H9 (cell line): ENCODE measurements around the gene L1CAM. TPM values are rescaled to one million over a fixed set of nuclear protein-coding genes. Genes with fewer than 3 reads are reported as not detected.

Experiments
- DNase-seq: peaks from one replicate; pipeline ENCODE4 v3.0.0-alpha.2; 2017
- H2AFZ ChIP-seq: one replicate; pipeline ENCODE4 v1.6.1; 2013; ENCODE audit warnings: mild to moderate bottlenecking, low read length, control low read depth, moderate library complexity
- H2AK5ac ChIP-seq: 2 replicates; pipeline ENCODE4 v1.6.1; 2013; ENCODE audit warnings: low read length, control low read depth, mixed read lengths; ENCODE audit not compliant: insufficient read length
- H2BK120ac ChIP-seq: one replicate; pipeline ENCODE4 v1.6.1; 2013; ENCODE audit warnings: low read depth, mild to moderate bottlenecking, low read length, control low read depth, inconsistent platforms; ENCODE audit not compliant: poor library complexity, severe bottlenecking
- H2BK12ac ChIP-seq: 2 replicates; pipeline ENCODE4 v1.6.1; 2013; ENCODE audit warnings: low read length, control low read depth, mixed read lengths, low read depth; ENCODE audit not compliant: insufficient read length
- H2BK15ac ChIP-seq: 2 replicates; pipeline ENCODE4 v1.6.1; 2013; ENCODE audit warnings: low read depth, low read length, control low read depth
- H2BK20ac ChIP-seq: one replicate; pipeline ENCODE4 v1.6.1; 2013; ENCODE audit warnings: low read depth, mild to moderate bottlenecking, low read length, control low read depth, inconsistent platforms; ENCODE audit not compliant: poor library complexity, severe bottlenecking
- H2BK5ac ChIP-seq: 2 replicates; pipeline ENCODE4 v1.6.1; 2013; ENCODE audit warnings: low read length, control low read depth, mixed read lengths; ENCODE audit not compliant: insufficient read length
- H3K14ac ChIP-seq: 2 replicates; pipeline ENCODE4 v1.6.1; 2013; ENCODE audit warnings: low read length, control low read depth; ENCODE audit not compliant: insufficient read depth
- H3K18ac ChIP-seq: 2 replicates; pipeline ENCODE4 v1.6.1; 2013; ENCODE audit warnings: low read depth, mild to moderate bottlenecking, mixed read lengths, low read length, control low read depth; ENCODE audit not compliant: insufficient read length
- H3K23ac ChIP-seq: 2 replicates; pipeline ENCODE4 v1.6.1; 2013; ENCODE audit warnings: low read length, control low read depth, mixed read lengths, low read depth; ENCODE audit not compliant: insufficient read length
- H3K23me2 ChIP-seq: 2 replicates; pipeline ENCODE4 v1.6.1; 2013; ENCODE audit warnings: low read depth, mild to moderate bottlenecking, mixed read lengths, low read length, control low read depth; ENCODE audit not compliant: insufficient read length, poor library complexity, severe bottlenecking
- H3K27ac ChIP-seq: 2 replicates; pipeline ENCODE4 v1.5.1; 2013; ENCODE audit warnings: low read length, control low read depth, mixed read lengths, low read depth; ENCODE audit not compliant: insufficient read length
- H3K27me3 ChIP-seq: 2 replicates; pipeline ENCODE4 v1.6.1; 2013; ENCODE audit warnings: low read length, control low read depth, inconsistent platforms; ENCODE audit not compliant: insufficient read depth
- H3K4ac ChIP-seq: 2 replicates; pipeline ENCODE4 v1.6.1; 2013; ENCODE audit warnings: low read depth, mild to moderate bottlenecking, control low read depth, inconsistent platforms, low read length, moderate library complexity
- H3K4me1 ChIP-seq: 2 replicates; pipeline ENCODE4 v1.6.1; 2013; ENCODE audit warnings: low read length, control low read depth, inconsistent platforms; ENCODE audit not compliant: insufficient read depth
- H3K4me2 ChIP-seq: 2 replicates; pipeline ENCODE4 v1.6.1; 2013; ENCODE audit warnings: low read length, control low read depth, mixed read lengths; ENCODE audit not compliant: insufficient read length, insufficient read depth
- H3K56ac ChIP-seq: 2 replicates; pipeline ENCODE4 v1.6.1; 2013; ENCODE audit warnings: low read depth, mild to moderate bottlenecking, mixed read lengths, low read length, control low read depth; ENCODE audit not compliant: insufficient read length
- H3K79me1 ChIP-seq: 2 replicates; pipeline ENCODE4 v1.6.1; 2013; ENCODE audit warnings: low read depth, mild to moderate bottlenecking, moderate library complexity, low read length, control low read depth, inconsistent platforms; ENCODE audit not compliant: insufficient read depth, poor library complexity, severe bottlenecking
- H3K79me2 ChIP-seq: 2 replicates; pipeline ENCODE4 v1.6.1; 2013; ENCODE audit warnings: low read length, control low read depth, inconsistent platforms; ENCODE audit not compliant: insufficient read depth
- H3K9ac ChIP-seq: 2 replicates; pipeline ENCODE4 v1.6.1; 2013; ENCODE audit warnings: low read length, control low read depth, mixed read lengths; ENCODE audit not compliant: insufficient read length; ENCODE audit errors: extremely low read depth
- H3K9me3 ChIP-seq: one replicate; pipeline ENCODE4 v1.6.1; 2013; ENCODE audit warnings: low read depth, low read length, inconsistent platforms; ENCODE audit not compliant: control insufficient read depth
- H3T11ph ChIP-seq: one replicate; pipeline ENCODE4 v1.6.1; 2013; ENCODE audit warnings: mild to moderate bottlenecking, low read length, control low read depth, inconsistent platforms
- H4K20me1 ChIP-seq: one replicate; pipeline ENCODE4 v1.6.1; 2013; ENCODE audit not compliant: control insufficient read depth, insufficient read length, insufficient read depth
- H4K5ac ChIP-seq: 2 replicates; pipeline ENCODE4 v1.6.1; 2013; ENCODE audit warnings: low read depth, mild to moderate bottlenecking, mixed read lengths, low read length, control low read depth; ENCODE audit not compliant: insufficient read length
- H4K8ac ChIP-seq: replicated peaks from 2 replicates; pipeline ENCODE4 v1.6.1; 2013; ENCODE audit warnings: low read length, control low read depth, mixed read lengths, low read depth; ENCODE audit not compliant: insufficient read length
- H4K91ac ChIP-seq: 2 replicates; pipeline ENCODE4 v1.6.1; 2013; ENCODE audit warnings: low read depth, mild to moderate bottlenecking, moderate library complexity, mixed read lengths, low read length, control low read depth; ENCODE audit not compliant: insufficient read length
- H3K27ac Mint-ChIP-seq, 3 experiments: 2 replicates in 2 of 3; 3 replicates in 1 of 3; pipeline ENCODE4 v1.8.0; 2020 to 2021; ENCODE audit warnings: mixed read lengths in 3 of 3, mild to moderate bottlenecking in 1 of 3, moderate library complexity in 1 of 3
- H3K27me3 Mint-ChIP-seq: 2 replicates; pipeline ENCODE4 v1.8.0; 2021; ENCODE audit warnings: low read depth, mild to moderate bottlenecking, moderate library complexity, mixed read lengths
- H3K36me3 Mint-ChIP-seq, 3 experiments: 2 replicates in 2 of 3; 3 replicates in 1 of 3; pipeline ENCODE4 v1.8.0; 2020 to 2021; ENCODE audit warnings: low read depth in 3 of 3, mixed read lengths in 3 of 3; ENCODE audit not compliant: insufficient read depth in 1 of 3
- H3K4me1 Mint-ChIP-seq, 2 experiments: 2 replicates each; pipeline ENCODE4 v1.8.0; 2020; ENCODE audit warnings: mixed read lengths in 2 of 2
- H3K4me3 Mint-ChIP-seq, 2 experiments: 2 replicates in 1 of 2; 3 replicates in 1 of 2; pipeline ENCODE4 v1.8.0; 2020 to 2021; ENCODE audit warnings: mild to moderate bottlenecking in 2 of 2, mixed read lengths in 2 of 2, moderate library complexity in 1 of 2
- H3K9me3 Mint-ChIP-seq, 2 experiments: 2 replicates in 1 of 2; 3 replicates in 1 of 2; pipeline ENCODE4 v1.8.0; 2020; ENCODE audit warnings: mild to moderate bottlenecking in 2 of 2, mixed read lengths in 2 of 2, moderate library complexity in 1 of 2
- CTCF ChIP-seq: fragments of 200-600 bp; sonication (generic); conservative IDR thresholded peaks from 3 replicates; pipeline ENCODE4 v1.8.0; 2021; ENCODE audit warnings: antibody characterized with exemption, mild to moderate bottlenecking
- WGBS: extraction: QIAGEN DNeasy Blood & Tissue Kit; methylation state at CpG from one replicate; pipeline ENCODE4 v1.1.7; 2013; ENCODE audit warnings: missing lambda C conversion rate, low lambda C conversion rate, mixed read lengths; ENCODE audit not compliant: insufficient read length; ENCODE audit errors: extremely low coverage; 5-methylcytosine and 5-hydroxymethylcytosine counted together
- total RNA-seq: library from RNA; stranded (reverse); gene quantifications from 2 replicates; pipeline ENCODE4 v1.2.1, GENCODE V29; 2021

The L1CAM gene
- total RNA-seq, 1 experiment from 2014 or later: 22.7 TPM

DNA sequence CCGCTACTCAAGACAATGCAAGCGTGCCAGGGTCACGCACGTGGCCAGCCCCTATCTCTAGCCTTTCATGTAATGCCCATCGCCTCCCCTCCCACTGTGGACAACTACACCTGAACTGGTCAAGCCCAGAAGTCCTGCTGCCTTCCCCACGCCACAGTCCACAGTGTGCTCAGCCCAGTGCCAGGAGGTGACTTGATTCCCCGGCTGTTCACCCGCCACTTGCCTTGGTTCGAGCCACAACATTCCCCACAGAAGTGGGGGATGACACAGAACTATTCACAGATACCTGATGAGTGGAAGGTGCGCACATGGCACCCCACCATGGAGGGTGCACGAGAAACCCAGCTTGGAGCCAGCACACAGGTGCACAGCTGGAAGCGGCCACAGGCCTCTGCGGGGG, 33.3 kb upstream of the L1CAM start:
- Histone ChIP-seq H4K8ac (no peak overlapping the region), H3K23me2 (peaks cover 3% of the 10 kb centered on the region), H3K4ac (no peak overlapping the region), H3K9ac (no peak overlapping the region), H3K23ac (no peak overlapping the region), H4K20me1 (no peaks in the 10 kb centered on the region), H3K79me2 (no peaks in the 10 kb centered on the region), H2BK120ac (no peak overlapping the region), H2BK5ac (no peak overlapping the region), H3K56ac (no peak overlapping the region), H2BK12ac (no peak overlapping the region), H3K27me3 (no peaks in the 10 kb centered on the region), H2AK5ac (no peak overlapping the region), H2BK15ac (no peak overlapping the region), H3K4me2 (no peak overlapping the region), H4K91ac (no peak overlapping the region), H3K79me1 (no peaks in the 10 kb centered on the region), H3K18ac (no peak overlapping the region), H3K27ac (no peak overlapping the region), H3K9me3 (peaks cover 25% of the 10 kb centered on the region), H3T11ph (no peak overlapping the region), H3K4me1 (no peaks in the 10 kb centered on the region), H3K14ac (no peak overlapping the region; the same call in 1 of the 2 replicates), H4K5ac (no peak overlapping the region), H2AFZ (no peak overlapping the region), H2BK20ac (no peak overlapping the region)
- H3K27me3 Mint-ChIP-seq: no peaks in the 10 kb centered on the region; the same call in none of the 2 replicates
- WGBS: no CpG with 5 or more reads among the region's 13 CpGs
- peaks cover 7 to 8% of the 10 kb centered on the region in 2 experiments; a peak in 2 of 4 replicates for H3K4me1 Mint-ChIP-seq
- H3K9me3 Mint-ChIP-seq: peaks cover 64 to 78% of the 10 kb centered on the region in 2 experiments
- H3K36me3 Mint-ChIP-seq: peaks cover 18 to 41% (median 25%) of the 10 kb centered on the region in 3 experiments
- TF ChIP-seq CTCF: no peak
- H3K27ac Mint-ChIP-seq: no peak overlapping the region
- no peak for DNase-seq
- no peak overlapping the region for H3K4me3 Mint-ChIP-seq
